ENCODE results near the gene MYO9A.

- TF ChIP-seq CTCF (IDR thresholded peaks at IDR 0.05) (no peak), POLR2A (IDR thresholded peaks at IDR 0.05) (no peak), POLR2AphosphoS5 (IDR thresholded peaks at IDR 0.05) (no peak)
Measured at GRCh38 chr15:72130272-72130671, 12.3 kb upstream of the MYO9A start.

Data from breast epithelium (tissue), 3 donors.